ENCODE results near the gene DNLZ.

Gene DNLZ

GRCh38 chr9:136372561-136373299, 9.2 kb upstream of the DNLZ start (continued):
- TF ChIP-seq ZNF518A (tag by site-specific recombination; conservative IDR thresholded peaks at IDR 0.05; ENCODE audit: low read depth): no peak
- no peak for TF ChIP-seq YY2 (tag by site-specific recombination; IDR thresholded peaks at IDR 0.05)
- TF ChIP-seq ZNF548 (tag by site-specific recombination; IDR thresholded peaks at IDR 0.05): no peak
- TF ChIP-seq ZNF366 (tag by site-specific recombination; conservative IDR thresholded peaks at IDR 0.05): no peak
- no peak for TF ChIP-seq ZSCAN18 (tag by site-specific recombination; IDR thresholded peaks at IDR 0.05)
- TF ChIP-seq ZNF501 (tag by site-specific recombination; IDR thresholded peaks at IDR 0.05): no peak
- no peak for TF ChIP-seq ZNF2 (tag by site-specific recombination; IDR thresholded peaks at IDR 0.05)
- TF ChIP-seq ZFHX2 (tag by site-specific recombination; conservative IDR thresholded peaks at IDR 0.05): no peak
- 0 out of 2 replicates have a peak, but pooled peaks have one; percentile 9 for TF ChIP-seq KLF1 (tag by site-specific recombination; IDR thresholded peaks at IDR 0.05)
- TF ChIP-seq ZNF335 (tag by site-specific recombination; conservative IDR thresholded peaks at IDR 0.05): peak; percentile 41; the same call in 1 of the 2 replicates
- no peak for TF ChIP-seq ZNF18 (tag by site-specific recombination; IDR thresholded peaks at IDR 0.05)
- no peak for TF ChIP-seq ZNF777 (tag by site-specific recombination; IDR thresholded peaks at IDR 0.05; ENCODE audit: borderline replicate concordance)
- no peak for TF ChIP-seq TSHZ1 (tag by site-specific recombination; IDR thresholded peaks at IDR 0.05; ENCODE audit: borderline replicate concordance)
- no peak for TF ChIP-seq ZNF302 (tag by site-specific recombination; IDR thresholded peaks at IDR 0.05; ENCODE audit: low read depth)
- TF ChIP-seq BCL11A (tag by site-specific recombination; IDR thresholded peaks at IDR 0.05; ENCODE audit: low read depth): no peak
